GM12878 (cell line): ENCODE measurements around the gene OR4D5. TPM values are rescaled to one million over a fixed set of nuclear protein-coding genes. Genes with fewer than 3 reads are reported as not detected.

Experiments
- BRCA1 ChIP-seq: IDR thresholded peaks from 2 replicates; pipeline ENCODE4 v1.6.1; 2011; ENCODE audit warnings: low read depth, low read length, improper control_type of control experiment
- EED ChIP-seq: sonication (generic); IDR thresholded peaks from 2 replicates; pipeline ENCODE4 v1.6.1; 2016; ENCODE audit warnings: antibody characterized with exemption, low read depth
- SIX5 ChIP-seq: IDR thresholded peaks from 2 replicates; pipeline ENCODE4 v1.6.1; 2011; ENCODE audit warnings: mild to moderate bottlenecking, low read depth, low read length, moderate library complexity; ENCODE audit not compliant: severe bottlenecking
- SMAD5 ChIP-seq: IDR thresholded peaks from 2 replicates; pipeline ENCODE4 v1.6.1; 2016; ENCODE audit warnings: antibody characterized with exemption, low read depth
- polyA plus RNA-seq, 11 experiments: library from polyadenylated mRNA; depleted of rRNA in 4 of 11; unstranded in 6 of 11; stranded (reverse) in 5 of 11; fragments of >200 nt; fragmentation: Nextera tagmentation in 4 of 11; fragmentation: Illumina TruSeq in 1 of 11; extraction: Ambion mirVana in 4 of 11; extraction: Trizol in 1 of 11; gene quantifications; 1 replicate in 1 of 11; 2 replicates in 10 of 11; pipeline versions ENCODE4 v1.2.1 to v1.2.3, GENCODE V29; 2011 to 2016; ENCODE audit warnings: inconsistent platforms in 2 of 11, missing spikeins in 2 of 11, low read depth in 1 of 11
- total RNA-seq, 4 experiments: library from RNA; depleted of rRNA in 3 of 4; stranded (reverse); fragments of >200 nt in 3 of 4; fragmentation: Illumina TruSeq in 1 of 4; extraction: Trizol in 1 of 4; gene quantifications; 2 replicates each; pipeline versions ENCODE4 v1.2.1 to v1.2.3, GENCODE V29; 2013 to 2021
- TF ChIP-seq, protein P1 (sequence below): fragments of 450-650 bp; formaldehyde crosslinking; IDR thresholded peaks from 2 replicates; pipeline ENCODE4 v1.5.0; 2022; ENCODE audit warnings: mild to moderate bottlenecking, missing genetic modification characterization
- TF ChIP-seq, protein P2 (sequence below): fragments of 450-650 bp; IDR thresholded peaks from 2 replicates; pipeline ENCODE4 v1.6.1; 2017; ENCODE audit warnings: low read depth, mild to moderate bottlenecking, moderate library complexity
- TF ChIP-seq, protein P3 (sequence below): IDR thresholded peaks from 2 replicates; pipeline ENCODE4 v1.6.1; 2012; ENCODE audit warnings: mild to moderate bottlenecking, low read depth, low read length

The OR4D5 gene
- total and polyA plus RNA-seq, 10 of the 15 experiments (the other 5 are each of a cell fraction or from before 2014, with no cell fraction given), result not detected

DNA sequence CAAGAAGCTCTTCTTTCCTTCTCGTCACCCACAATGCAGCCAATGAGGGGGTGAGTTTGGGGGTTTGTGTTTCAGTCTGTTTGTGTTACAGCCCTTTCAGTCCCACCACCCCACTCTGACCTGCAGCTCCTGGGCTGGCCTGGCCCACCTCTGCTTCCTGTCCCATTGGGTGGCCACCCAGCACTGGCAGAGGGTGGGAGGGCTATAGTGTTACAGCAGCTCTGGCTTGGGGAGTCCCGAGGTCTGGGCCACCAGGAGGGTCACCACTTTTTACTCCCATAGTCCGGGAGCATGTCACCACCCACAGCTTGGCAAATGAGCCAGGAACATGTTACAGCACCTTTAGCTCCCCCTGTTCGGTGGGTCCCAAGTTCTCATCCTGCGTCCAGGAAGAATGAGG lies 39.9 kb downstream of the OR4D5 start (continued):
- TF ChIP-seq EED (no peak), SIX5 (no peak), BRCA1 (no peak), SMAD5 (no peak)
- TF ChIP-seq, protein P1, sequence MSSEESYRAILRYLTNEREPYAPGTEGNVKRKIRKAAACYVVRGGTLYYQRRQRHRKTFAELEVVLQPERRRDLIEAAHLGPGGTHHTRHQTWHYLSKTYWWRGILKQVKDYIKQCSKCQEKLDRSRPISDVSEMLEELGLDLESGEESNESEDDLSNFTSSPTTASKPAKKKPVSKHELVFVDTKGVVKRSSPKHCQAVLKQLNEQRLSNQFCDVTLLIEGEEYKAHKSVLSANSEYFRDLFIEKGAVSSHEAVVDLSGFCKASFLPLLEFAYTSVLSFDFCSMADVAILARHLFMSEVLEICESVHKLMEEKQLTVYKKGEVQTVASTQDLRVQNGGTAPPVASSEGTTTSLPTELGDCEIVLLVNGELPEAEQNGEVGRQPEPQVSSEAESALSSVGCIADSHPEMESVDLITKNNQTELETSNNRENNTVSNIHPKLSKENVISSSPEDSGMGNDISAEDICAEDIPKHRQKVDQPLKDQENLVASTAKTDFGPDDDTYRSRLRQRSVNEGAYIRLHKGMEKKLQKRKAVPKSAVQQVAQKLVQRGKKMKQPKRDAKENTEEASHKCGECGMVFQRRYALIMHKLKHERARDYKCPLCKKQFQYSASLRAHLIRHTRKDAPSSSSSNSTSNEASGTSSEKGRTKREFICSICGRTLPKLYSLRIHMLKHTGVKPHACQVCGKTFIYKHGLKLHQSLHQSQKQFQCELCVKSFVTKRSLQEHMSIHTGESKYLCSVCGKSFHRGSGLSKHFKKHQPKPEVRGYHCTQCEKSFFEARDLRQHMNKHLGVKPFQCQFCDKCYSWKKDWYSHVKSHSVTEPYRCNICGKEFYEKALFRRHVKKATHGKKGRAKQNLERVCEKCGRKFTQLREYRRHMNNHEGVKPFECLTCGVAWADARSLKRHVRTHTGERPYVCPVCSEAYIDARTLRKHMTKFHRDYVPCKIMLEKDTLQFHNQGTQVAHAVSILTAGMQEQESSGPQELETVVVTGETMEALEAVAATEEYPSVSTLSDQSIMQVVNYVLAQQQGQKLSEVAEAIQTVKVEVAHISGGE (CRISPR knock-in tag), result no peak
- TF ChIP-seq, protein P2, sequence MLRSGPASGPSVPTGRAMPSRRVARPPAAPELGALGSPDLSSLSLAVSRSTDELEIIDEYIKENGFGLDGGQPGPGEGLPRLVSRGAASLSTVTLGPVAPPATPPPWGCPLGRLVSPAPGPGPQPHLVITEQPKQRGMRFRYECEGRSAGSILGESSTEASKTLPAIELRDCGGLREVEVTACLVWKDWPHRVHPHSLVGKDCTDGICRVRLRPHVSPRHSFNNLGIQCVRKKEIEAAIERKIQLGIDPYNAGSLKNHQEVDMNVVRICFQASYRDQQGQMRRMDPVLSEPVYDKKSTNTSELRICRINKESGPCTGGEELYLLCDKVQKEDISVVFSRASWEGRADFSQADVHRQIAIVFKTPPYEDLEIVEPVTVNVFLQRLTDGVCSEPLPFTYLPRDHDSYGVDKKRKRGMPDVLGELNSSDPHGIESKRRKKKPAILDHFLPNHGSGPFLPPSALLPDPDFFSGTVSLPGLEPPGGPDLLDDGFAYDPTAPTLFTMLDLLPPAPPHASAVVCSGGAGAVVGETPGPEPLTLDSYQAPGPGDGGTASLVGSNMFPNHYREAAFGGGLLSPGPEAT, result no peak
- TF ChIP-seq, protein P3, sequence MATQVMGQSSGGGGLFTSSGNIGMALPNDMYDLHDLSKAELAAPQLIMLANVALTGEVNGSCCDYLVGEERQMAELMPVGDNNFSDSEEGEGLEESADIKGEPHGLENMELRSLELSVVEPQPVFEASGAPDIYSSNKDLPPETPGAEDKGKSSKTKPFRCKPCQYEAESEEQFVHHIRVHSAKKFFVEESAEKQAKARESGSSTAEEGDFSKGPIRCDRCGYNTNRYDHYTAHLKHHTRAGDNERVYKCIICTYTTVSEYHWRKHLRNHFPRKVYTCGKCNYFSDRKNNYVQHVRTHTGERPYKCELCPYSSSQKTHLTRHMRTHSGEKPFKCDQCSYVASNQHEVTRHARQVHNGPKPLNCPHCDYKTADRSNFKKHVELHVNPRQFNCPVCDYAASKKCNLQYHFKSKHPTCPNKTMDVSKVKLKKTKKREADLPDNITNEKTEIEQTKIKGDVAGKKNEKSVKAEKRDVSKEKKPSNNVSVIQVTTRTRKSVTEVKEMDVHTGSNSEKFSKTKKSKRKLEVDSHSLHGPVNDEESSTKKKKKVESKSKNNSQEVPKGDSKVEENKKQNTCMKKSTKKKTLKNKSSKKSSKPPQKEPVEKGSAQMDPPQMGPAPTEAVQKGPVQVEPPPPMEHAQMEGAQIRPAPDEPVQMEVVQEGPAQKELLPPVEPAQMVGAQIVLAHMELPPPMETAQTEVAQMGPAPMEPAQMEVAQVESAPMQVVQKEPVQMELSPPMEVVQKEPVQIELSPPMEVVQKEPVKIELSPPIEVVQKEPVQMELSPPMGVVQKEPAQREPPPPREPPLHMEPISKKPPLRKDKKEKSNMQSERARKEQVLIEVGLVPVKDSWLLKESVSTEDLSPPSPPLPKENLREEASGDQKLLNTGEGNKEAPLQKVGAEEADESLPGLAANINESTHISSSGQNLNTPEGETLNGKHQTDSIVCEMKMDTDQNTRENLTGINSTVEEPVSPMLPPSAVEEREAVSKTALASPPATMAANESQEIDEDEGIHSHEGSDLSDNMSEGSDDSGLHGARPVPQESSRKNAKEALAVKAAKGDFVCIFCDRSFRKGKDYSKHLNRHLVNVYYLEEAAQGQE, result no peak

Other genes starting within 250 kb of the OR4D5 start
Only the 7 nearest of the 14 such genes appear.
- gene TMEM225, start 53.9 kb upstream of the OR4D5 start, total RNA-seq (2014; rRNA removed), result not detected in 2 replicates
- gene TMEM225, start 53.9 kb upstream of the OR4D5 start, total RNA-seq (2014; rRNA removed; fragmentation: Illumina TruSeq; extraction: Trizol), result not detected in 2 replicates
- gene TMEM225, start 53.9 kb upstream of the OR4D5 start, total RNA-seq (2021), result not detected in 2 replicates
- not detected in 2 replicates for gene TMEM225, start 53.9 kb upstream of the OR4D5 start, polyA plus RNA-seq (2011; rRNA removed)
- not detected in 2 replicates for gene TMEM225, start 53.9 kb upstream of the OR4D5 start, polyA plus RNA-seq (2014; fragmentation: Illumina TruSeq; extraction: Trizol)
- not detected for gene TMEM225, start 53.9 kb upstream of the OR4D5 start, polyA plus RNA-seq (2014; fragmentation: Nextera tagmentation; extraction: Ambion mirVana)
- gene TMEM225, start 53.9 kb upstream of the OR4D5 start, polyA plus RNA-seq (2014; rRNA removed), result not detected in 2 replicates
- not detected for gene TMEM225, start 53.9 kb upstream of the OR4D5 start, polyA plus RNA-seq (2016; fragmentation: Nextera tagmentation; extraction: Ambion mirVana)
- gene OR8D4, start 37.5 kb upstream of the OR4D5 start, total RNA-seq (2014; rRNA removed), result not detected in 2 replicates
- not detected in 2 replicates for gene OR8D4, start 37.5 kb upstream of the OR4D5 start, total RNA-seq (2014; rRNA removed; fragmentation: Illumina TruSeq; extraction: Trizol)
- gene OR8D4, start 37.5 kb upstream of the OR4D5 start, total RNA-seq (2021), result not detected in 2 replicates
- gene OR8D4, start 37.5 kb upstream of the OR4D5 start, polyA plus RNA-seq (2011; rRNA removed), result not detected in 2 replicates
- not detected in 2 replicates for gene OR8D4, start 37.5 kb upstream of the OR4D5 start, polyA plus RNA-seq (2014; fragmentation: Illumina TruSeq; extraction: Trizol)
- gene OR8D4, start 37.5 kb upstream of the OR4D5 start, polyA plus RNA-seq (2014; fragmentation: Nextera tagmentation; extraction: Ambion mirVana), result not detected
- not detected in 2 replicates for gene OR8D4, start 37.5 kb upstream of the OR4D5 start, polyA plus RNA-seq (2014; rRNA removed)
- not detected for gene OR8D4, start 37.5 kb upstream of the OR4D5 start, polyA plus RNA-seq (2016; fragmentation: Nextera tagmentation; extraction: Ambion mirVana)
- gene OR6T1, start 4.2 kb downstream of the OR4D5 start, total RNA-seq (2014; rRNA removed), result not detected in 2 replicates
- gene OR6T1, start 4.2 kb downstream of the OR4D5 start, total RNA-seq (2014; rRNA removed; fragmentation: Illumina TruSeq; extraction: Trizol), result not detected in 2 replicates
- gene OR6T1, start 4.2 kb downstream of the OR4D5 start, total RNA-seq (2021), result not detected in 2 replicates
- gene OR6T1, start 4.2 kb downstream of the OR4D5 start, polyA plus RNA-seq (2011; rRNA removed), result not detected in 2 replicates
- not detected in 2 replicates for gene OR6T1, start 4.2 kb downstream of the OR4D5 start, polyA plus RNA-seq (2014; fragmentation: Illumina TruSeq; extraction: Trizol)
- not detected for gene OR6T1, start 4.2 kb downstream of the OR4D5 start, polyA plus RNA-seq (2014; fragmentation: Nextera tagmentation; extraction: Ambion mirVana)
- not detected in 2 replicates for gene OR6T1, start 4.2 kb downstream of the OR4D5 start, polyA plus RNA-seq (2014; rRNA removed)
- gene OR6T1, start 4.2 kb downstream of the OR4D5 start, polyA plus RNA-seq (2016; fragmentation: Nextera tagmentation; extraction: Ambion mirVana), result not detected
- not detected in 2 replicates for gene OR10S1, start 38.2 kb downstream of the OR4D5 start, total RNA-seq (2014; rRNA removed)
- not detected in 2 replicates for gene OR10S1, start 38.2 kb downstream of the OR4D5 start, total RNA-seq (2014; rRNA removed; fragmentation: Illumina TruSeq; extraction: Trizol)
- not detected in 2 replicates for gene OR10S1, start 38.2 kb downstream of the OR4D5 start, total RNA-seq (2021)
- not detected in 2 replicates for gene OR10S1, start 38.2 kb downstream of the OR4D5 start, polyA plus RNA-seq (2011; rRNA removed)
- not detected in 2 replicates for gene OR10S1, start 38.2 kb downstream of the OR4D5 start, polyA plus RNA-seq (2014; fragmentation: Illumina TruSeq; extraction: Trizol)
- not detected for gene OR10S1, start 38.2 kb downstream of the OR4D5 start, polyA plus RNA-seq (2014; fragmentation: Nextera tagmentation; extraction: Ambion mirVana)
- gene OR10S1, start 38.2 kb downstream of the OR4D5 start, polyA plus RNA-seq (2014; rRNA removed), result not detected in 2 replicates
- gene OR10S1, start 38.2 kb downstream of the OR4D5 start, polyA plus RNA-seq (2016; fragmentation: Nextera tagmentation; extraction: Ambion mirVana), result not detected
- not detected in 2 replicates for gene OR10G6, start 55.5 kb downstream of the OR4D5 start, total RNA-seq (2014; rRNA removed)
- not detected in 2 replicates for gene OR10G6, start 55.5 kb downstream of the OR4D5 start, total RNA-seq (2014; rRNA removed; fragmentation: Illumina TruSeq; extraction: Trizol)
- gene OR10G6, start 55.5 kb downstream of the OR4D5 start, total RNA-seq (2021), result not detected in 2 replicates
- not detected in 2 replicates for gene OR10G6, start 55.5 kb downstream of the OR4D5 start, polyA plus RNA-seq (2011; rRNA removed)
- not detected in 2 replicates for gene OR10G6, start 55.5 kb downstream of the OR4D5 start, polyA plus RNA-seq (2014; fragmentation: Illumina TruSeq; extraction: Trizol)
- gene OR10G6, start 55.5 kb downstream of the OR4D5 start, polyA plus RNA-seq (2014; fragmentation: Nextera tagmentation; extraction: Ambion mirVana), result not detected
- gene OR10G6, start 55.5 kb downstream of the OR4D5 start, polyA plus RNA-seq (2014; rRNA removed), result not detected in 2 replicates
- gene OR10G6, start 55.5 kb downstream of the OR4D5 start, polyA plus RNA-seq (2016; fragmentation: Nextera tagmentation; extraction: Ambion mirVana), result not detected
- not detected in 2 replicates for gene OR10G4, start 73.4 kb downstream of the OR4D5 start, total RNA-seq (2014; rRNA removed)
- not detected in 2 replicates for gene OR10G4, start 73.4 kb downstream of the OR4D5 start, total RNA-seq (2014; rRNA removed; fragmentation: Illumina TruSeq; extraction: Trizol)
- gene OR10G4, start 73.4 kb downstream of the OR4D5 start, total RNA-seq (2021), result not detected in 2 replicates
- gene OR10G4, start 73.4 kb downstream of the OR4D5 start, polyA plus RNA-seq (2011; rRNA removed), result not detected in 2 replicates
- not detected in 2 replicates for gene OR10G4, start 73.4 kb downstream of the OR4D5 start, polyA plus RNA-seq (2014; fragmentation: Illumina TruSeq; extraction: Trizol)
- not detected for gene OR10G4, start 73.4 kb downstream of the OR4D5 start, polyA plus RNA-seq (2014; fragmentation: Nextera tagmentation; extraction: Ambion mirVana)
- gene OR10G4, start 73.4 kb downstream of the OR4D5 start, polyA plus RNA-seq (2014; rRNA removed), result not detected in 2 replicates
- not detected for gene OR10G4, start 73.4 kb downstream of the OR4D5 start, polyA plus RNA-seq (2016; fragmentation: Nextera tagmentation; extraction: Ambion mirVana)
- not detected in 2 replicates for gene OR10G9, start 83.4 kb downstream of the OR4D5 start, total RNA-seq (2014; rRNA removed)
- gene OR10G9, start 83.4 kb downstream of the OR4D5 start, total RNA-seq (2014; rRNA removed; fragmentation: Illumina TruSeq; extraction: Trizol), result not detected in 2 replicates
- gene OR10G9, start 83.4 kb downstream of the OR4D5 start, total RNA-seq (2021), result not detected in 2 replicates
- gene OR10G9, start 83.4 kb downstream of the OR4D5 start, polyA plus RNA-seq (2011; rRNA removed), result not detected in 2 replicates
- not detected in 2 replicates for gene OR10G9, start 83.4 kb downstream of the OR4D5 start, polyA plus RNA-seq (2014; fragmentation: Illumina TruSeq; extraction: Trizol)
- gene OR10G9, start 83.4 kb downstream of the OR4D5 start, polyA plus RNA-seq (2014; fragmentation: Nextera tagmentation; extraction: Ambion mirVana), result not detected
- gene OR10G9, start 83.4 kb downstream of the OR4D5 start, polyA plus RNA-seq (2014; rRNA removed), result not detected in 2 replicates
- not detected for gene OR10G9, start 83.4 kb downstream of the OR4D5 start, polyA plus RNA-seq (2016; fragmentation: Nextera tagmentation; extraction: Ambion mirVana)